Activated CD4-positive, alpha-beta T cell treated with anti-CD3 and anti-CD28 coated beads for 1 hour (primary cell): Measurements from ENCODE around the gene WWTR1.

Experiments used
- DNase-seq: peaks from one replicate; pipeline ENCODE4 v3.0.0-alpha.2; 2020

The WWTR1 gene

GRCh38 chr3:149657926-149658743, at the start of gene WWTR1:
Gene WWTR1 (minus strand): TSS chr3:149658025. CDS start chr3:149657306, 719 bp downstream.
- no peak for DNase-seq

GRCh38 chr3:149706905-149707304, 49.1 kb upstream of the WWTR1 start:
- no peak for DNase-seq

- no peak for DNase-seq
Measured at GRCh38 chr3:149705416-149705815, 47.6 kb upstream of the WWTR1 start.

DNA sequence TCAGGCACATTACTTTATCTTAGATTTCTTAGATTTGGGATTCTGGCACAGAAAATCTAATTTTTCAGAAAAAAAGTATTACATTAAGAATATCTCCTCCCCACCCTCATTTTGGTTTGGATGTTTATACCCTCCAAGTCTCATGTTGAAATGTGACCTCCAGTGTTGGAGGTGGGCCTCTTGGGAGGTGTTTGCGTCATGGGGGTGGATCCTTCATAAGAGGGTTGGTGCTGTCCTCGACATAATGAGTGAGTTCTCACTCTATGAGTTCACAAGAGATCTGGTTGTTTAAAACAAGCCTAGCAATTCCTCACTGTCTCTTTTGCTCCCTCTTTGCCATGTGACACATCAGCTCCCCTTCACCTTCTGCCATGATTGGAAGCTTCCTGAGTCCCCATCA, 45.6 kb upstream of the WWTR1 start:
- no peak for DNase-seq

- no peak for DNase-seq
Measured at GRCh38 chr3:149702691-149703441, 45.0 kb upstream of the WWTR1 start.

- DNase-seq: no peak
Measured at GRCh38 chr3:149701977-149702350, 44.1 kb upstream of the WWTR1 start.

GRCh38 chr3:149701206-149701976, 43.6 kb upstream of the WWTR1 start:
- no peak for DNase-seq

GRCh38 chr3:149688122-149688757, 30.4 kb upstream of the WWTR1 start:
- no peak for DNase-seq

DNA sequence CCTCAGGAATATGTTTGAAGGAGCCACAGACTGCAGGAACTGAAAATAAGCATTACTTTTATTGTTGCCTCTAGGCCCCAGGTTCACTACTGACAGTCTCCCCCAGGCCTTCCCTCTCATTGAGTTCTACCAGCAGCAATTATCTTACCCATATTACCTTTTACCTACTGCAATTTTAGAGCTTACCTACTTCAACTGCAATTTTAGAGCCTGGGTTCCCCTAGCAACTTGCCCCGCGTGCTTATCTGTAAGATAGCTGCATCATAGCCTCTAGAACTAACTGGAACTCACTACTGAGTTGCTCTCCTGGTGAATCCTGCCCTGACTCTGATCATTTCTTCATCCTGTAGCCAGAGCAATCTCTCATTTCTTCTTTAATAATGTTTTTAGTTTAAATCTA, 29.2 kb upstream of the WWTR1 start:
- no peak for DNase-seq

DNA sequence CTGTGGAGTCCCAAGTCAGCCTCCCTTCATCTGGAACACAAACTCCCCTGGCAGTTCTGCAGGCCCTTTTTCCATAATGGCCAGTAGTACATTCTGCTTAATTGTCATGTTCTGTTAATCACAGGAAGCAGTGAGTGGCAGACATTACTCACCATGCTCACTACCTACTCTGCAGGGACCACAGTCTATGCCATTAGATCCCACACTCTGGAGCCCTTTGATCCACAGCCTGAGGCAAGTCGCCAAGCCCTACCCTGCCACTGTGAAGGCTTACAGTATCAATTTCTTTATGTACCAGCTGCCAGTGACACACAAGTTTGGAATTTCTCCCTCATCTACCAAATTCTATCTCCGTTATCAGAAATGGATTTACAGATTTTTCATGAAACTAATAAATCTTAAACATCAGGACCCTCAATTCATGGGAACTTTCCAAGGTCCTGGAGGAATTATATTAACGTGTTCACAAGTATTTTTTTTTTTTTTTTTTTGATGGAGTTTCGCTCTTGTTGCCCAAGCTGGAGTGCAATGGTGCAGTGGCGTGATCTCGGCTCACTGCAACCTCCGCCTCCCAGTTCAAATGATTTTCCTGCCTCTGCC, 20.6 kb upstream of the WWTR1 start:
- DNase-seq: no peak

GRCh38 chr3:149673393-149673792, 15.6 kb upstream of the WWTR1 start:
- DNase-seq: no peak

- DNase-seq: no peak
Measured at GRCh38 chr3:149670742-149671492, 13.1 kb upstream of the WWTR1 start.

DNA sequence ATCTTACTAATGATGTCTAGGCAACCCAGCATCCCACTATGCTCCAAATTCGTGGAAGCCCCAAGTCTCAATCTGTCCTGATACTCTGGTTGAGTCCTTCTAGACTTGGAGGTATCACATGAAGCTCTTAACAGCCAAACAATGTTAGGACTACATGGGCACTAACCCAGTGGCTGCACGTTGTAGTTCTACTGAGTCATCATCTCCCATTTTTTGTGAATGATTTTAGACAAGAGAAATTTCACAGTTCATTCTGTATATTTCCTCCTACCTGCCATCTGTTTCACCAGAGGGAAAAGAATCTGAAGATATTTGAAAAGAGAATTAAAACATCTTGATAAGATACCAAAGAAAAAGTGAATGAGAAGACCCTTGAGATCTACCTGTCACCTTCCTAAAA, 9.8 kb upstream of the WWTR1 start:
- DNase-seq: no peak

GRCh38 chr3:149663966-149664365, 6.1 kb upstream of the WWTR1 start:
- no peak for DNase-seq

DNA sequence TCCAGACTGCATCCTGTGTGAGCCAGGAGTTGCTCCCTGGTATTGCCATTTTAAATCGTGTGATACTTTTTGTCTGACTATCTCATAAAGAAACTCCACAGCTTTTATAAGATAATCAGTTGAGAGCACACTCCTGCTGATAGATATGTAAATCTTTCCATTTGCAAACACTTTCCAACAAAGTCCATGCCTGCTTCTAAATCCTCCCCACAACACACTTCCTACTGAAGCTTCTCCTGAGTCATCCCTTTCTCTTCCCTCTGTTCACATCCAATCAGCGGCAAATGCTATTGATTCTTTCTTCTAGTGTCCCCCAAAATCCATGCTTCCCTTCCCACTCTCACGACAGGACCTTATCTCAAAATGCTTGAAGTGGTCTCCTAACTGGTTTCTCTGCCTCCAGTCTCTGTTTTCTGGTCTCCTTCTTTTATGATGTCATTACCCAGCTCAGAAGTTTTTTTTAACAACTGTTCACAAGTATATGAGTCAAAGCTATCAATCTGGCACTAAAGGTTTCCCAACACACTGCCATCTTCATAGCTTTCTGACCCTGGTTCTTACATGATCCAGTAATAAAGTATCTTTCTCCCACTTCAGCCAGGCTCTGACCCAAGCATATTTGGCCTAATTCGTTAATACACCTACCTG, 4.5 kb upstream of the WWTR1 start:
- no peak for DNase-seq

DNA sequence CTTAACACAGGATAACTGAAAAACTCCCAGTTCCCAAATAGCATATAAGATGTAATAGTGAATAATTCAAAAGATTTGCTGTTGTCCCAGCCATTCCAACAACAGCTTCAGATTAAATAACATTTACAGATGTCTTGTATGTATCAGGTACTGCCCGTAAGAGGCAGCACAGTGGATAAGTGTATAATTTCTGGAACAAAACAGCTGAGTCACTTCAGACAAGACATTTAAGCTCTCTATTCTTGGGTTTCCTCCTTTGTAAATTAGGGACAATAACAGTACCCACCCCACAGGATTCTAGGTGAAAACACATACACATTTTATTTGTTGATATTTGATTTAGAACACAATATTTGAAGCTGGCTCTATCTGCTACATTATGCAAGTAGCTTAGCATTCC, 2.6 kb upstream of the WWTR1 start:
- DNase-seq: no peak

GRCh38 chr3:149658744-149659497, 1.1 kb upstream of the WWTR1 start:
- DNase-seq: no peak

DNA sequence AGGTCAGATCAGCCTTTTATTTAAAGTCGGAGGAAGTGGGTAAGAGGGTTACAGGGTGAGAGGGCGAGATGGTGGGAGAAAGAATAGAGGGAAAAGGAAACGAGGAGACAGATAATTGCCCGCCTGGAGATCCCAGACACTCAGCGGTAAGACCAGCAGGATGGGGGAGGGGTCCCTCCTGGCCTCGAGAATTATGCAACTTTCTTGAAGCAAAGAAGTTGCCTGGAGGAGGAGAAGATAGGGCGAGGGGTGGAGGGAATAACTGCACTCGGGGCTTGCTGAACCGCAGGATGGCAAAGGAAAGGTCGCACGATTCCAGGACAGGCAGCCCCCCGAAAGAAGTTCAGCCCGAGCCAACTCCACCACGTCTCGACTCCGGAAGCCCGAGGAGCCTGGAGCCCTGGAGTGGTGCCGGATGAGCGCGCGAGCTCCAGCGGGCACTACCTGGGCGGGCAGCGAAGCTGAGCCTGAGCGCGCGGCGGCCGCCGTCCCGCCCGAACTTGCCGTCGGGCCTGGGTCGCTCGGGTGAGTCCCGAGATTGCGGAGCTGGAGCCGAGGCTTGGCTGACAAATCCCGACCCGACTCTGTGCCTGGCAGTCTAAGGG, 402 bp downstream of the WWTR1 start:
- no peak for DNase-seq

DNA sequence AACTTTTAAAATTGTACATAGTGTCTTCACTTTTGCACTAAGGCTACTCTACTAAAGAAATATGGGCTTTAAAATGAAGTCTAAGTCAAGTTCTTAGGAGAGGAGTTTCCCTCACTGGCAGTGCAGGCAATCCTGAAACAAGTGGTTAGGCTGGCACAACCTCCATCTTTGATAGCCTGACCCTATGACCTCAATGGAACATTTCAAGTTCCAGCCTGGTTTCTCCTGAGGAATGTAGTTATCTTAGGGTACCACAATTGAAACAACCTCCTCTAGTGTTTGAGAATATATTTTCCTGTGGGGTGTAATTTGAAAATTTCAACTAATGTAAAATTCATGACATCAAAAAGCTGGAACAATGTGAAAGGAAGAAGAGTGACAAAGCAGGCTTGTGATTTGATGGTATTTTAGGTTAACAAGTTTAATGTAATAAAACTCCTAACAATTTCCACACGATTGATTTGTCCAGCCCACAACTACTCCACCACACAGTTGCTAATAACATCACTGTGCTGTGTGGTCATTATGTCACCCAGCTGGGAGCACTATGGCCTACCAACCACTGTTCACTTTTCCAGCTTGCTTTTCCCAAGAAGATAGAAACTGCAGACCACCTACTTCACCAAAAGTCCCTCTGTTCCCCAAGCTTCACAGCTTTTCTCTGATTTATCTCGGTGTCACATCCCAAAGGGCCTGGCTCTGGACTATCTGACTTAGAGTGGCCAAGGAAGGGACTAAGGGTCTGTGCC, 1.8 kb downstream of the WWTR1 start:
- DNase-seq: no peak
